Smooth muscle cell of the coronary artery (primary cell): ENCODE results near the gene DDX21. TPM values are rescaled to one million over a fixed set of nuclear protein-coding genes. Genes with fewer than 3 reads are reported as not detected.

Experiments used
- total RNA-seq: library from RNA; depleted of rRNA; stranded (reverse); fragments of >200 nt; gene quantifications from 2 replicates; pipeline ENCODE4 v1.2.3, GENCODE V29; 2014; ENCODE audit warnings: low replicate concordance

Gene DDX21
- 25.4 and 66.2 TPM in 2 replicates for total RNA-seq

DNA sequence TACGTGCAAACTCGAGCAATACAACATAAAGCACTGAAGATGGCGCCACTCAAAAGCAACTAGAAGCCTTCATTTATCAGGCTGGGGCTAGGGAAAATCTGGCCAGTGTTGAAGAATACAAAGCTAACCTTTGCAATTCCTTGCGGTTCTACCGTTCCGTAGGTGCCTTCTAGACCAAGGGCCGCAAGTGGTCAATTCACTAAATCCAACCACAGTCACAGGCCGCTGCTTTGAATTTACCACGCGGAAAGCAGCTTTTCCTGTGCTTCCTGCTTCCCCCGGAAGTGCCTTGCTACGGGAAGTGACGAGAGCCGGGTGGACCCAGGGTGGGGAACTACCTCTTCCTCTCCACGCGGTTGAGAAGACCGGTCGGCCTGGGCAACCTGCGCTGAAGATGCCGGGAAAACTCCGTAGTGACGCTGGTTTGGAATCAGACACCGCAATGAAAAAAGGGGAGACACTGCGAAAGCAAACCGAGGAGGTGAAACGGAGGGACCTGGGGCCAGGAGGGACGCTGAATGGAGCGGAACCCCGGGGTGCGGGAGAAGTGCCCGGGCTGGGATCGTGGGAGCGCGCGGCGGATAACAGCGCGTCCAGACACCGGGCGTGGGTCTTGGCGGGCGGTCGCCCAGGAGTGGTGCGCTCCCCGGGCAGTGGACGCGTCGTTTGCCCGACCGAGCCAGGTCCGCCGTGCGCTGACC, at the start of gene DDX21:
Gene DDX21 (plus strand): TSS at position 339 of the 701 bp plus-strand sequence. CDS start 56 bp downstream, at position 395.

DNA sequence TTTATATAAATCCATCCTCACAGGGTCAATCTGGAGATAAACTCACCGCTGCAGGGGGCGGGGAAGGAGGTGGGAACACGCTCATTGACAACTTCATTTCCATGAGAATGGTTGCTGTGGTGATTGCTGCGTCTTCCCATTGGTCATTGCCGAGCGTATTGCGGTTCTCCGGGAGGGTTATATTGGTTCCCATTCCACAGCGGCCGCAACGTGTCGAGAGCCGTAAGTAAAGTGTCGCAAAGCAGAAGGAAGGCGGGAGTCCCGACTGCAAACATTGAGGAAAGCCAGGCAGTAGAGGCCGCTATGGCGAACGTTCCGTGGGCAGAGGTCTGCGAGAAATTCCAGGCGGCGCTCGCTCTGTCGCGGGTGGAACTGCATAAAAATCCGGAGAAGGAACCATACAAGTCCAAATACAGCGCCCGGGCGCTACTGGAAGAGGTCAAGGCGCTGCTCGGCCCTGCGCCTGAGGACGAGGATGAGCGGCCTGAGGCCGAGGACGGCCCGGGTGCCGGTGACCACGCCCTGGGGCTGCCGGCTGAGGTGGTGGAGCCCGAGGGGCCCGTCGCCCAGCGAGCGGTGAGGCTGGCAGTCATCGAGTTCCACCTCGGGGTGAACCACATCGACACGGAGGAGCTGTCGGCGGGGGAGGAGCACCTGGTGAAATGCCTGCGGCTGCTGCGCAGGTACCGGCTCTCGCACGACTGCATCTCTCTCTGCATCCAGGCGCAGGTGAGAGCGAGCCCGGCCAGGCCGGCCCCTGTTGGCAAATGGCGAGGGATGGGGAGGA, 32.8 kb downstream of the DDX21 start, which contains the start of gene KIFBP:
Gene KIFBP (plus strand): TSS at position 274 of the 787 bp plus-strand sequence. CDS start 30 bp downstream, at position 304.

Other genes starting within 250 kb of the DDX21 start
- 12.5 and 18.2 TPM in 2 replicates for gene CCAR1, start 234.9 kb upstream of the DDX21 start, total RNA-seq
- gene STOX1, start 128.6 kb upstream of the DDX21 start, total RNA-seq = under 0.01 and 0.12 TPM in 2 replicates
- 56.1 and 59.9 TPM in 2 replicates for gene DDX50, start 54.9 kb upstream of the DDX21 start, total RNA-seq
- 16.0 and 30.9 TPM in 2 replicates for gene KIFBP, start 32.6 kb downstream of the DDX21 start, total RNA-seq
- gene SRGN, start 131.9 kb downstream of the DDX21 start, total RNA-seq = 41.5 and 199 TPM in 2 replicates
- 9.9 and 27.7 TPM in 2 replicates for gene VPS26A, start 168.0 kb downstream of the DDX21 start, total RNA-seq
- 25.3 and 28.1 TPM in 2 replicates for gene SUPV3L1, start 224.1 kb downstream of the DDX21 start, total RNA-seq